ENCODE measurements around the gene ING5. TPM values are rescaled to one million over a fixed set of nuclear protein-coding genes. Genes with fewer than 3 reads are reported as not detected.
"Not testable (repeated sequence)": the region's sequence is repeated elsewhere in the genome, so short reads cannot be mapped to it uniquely, and the experiment has no call there.

ING5 gene
- total RNA-seq, 2 experiments from 2014 or later = 37.7 to 41.3 TPM

DNA sequence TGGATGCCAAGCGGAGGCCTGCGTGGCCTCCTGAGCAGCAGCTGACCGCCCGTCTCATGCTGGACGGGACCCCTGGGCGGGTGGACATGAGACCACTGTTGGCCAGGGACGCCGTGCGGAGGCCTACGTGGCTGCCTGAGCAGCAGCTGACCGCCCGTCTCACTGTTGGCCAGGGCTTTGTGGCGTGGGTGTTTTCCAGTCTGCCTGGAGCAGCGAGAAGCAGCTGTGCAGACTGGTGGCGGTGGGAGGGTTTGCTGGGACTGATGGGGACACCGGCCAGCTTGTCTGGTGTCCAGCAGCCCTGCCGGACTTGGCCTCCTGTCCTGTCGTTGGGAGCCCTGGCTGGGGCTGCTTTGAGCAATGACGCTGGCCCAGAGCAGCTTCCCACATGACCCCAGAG, 26.8 kb downstream of the ING5 start:
- Mint-ChIP-seq H3K36me3 (ENCODE audit: low read depth) (peaks cover 16% of the 10 kb centered on the region), H3K27ac (no peak overlapping the region), H3K9me3 (no peaks in the 10 kb centered on the region), H3K4me1 (ENCODE audit: low read depth) (peaks cover 27% of the 10 kb centered on the region), H3K4me3 (no peak overlapping the region), H3K27me3 (no peaks in the 10 kb centered on the region)
- CTCF ChIA-PET = interaction anchor here (0.9 to 1.8 kb wide), 3 partner anchors 13 to 150 kb away, joined by 3 to 6 read pairs (median 3); no protein-coding TSS in a partner anchor
- TF ChIP-seq, protein P1, sequence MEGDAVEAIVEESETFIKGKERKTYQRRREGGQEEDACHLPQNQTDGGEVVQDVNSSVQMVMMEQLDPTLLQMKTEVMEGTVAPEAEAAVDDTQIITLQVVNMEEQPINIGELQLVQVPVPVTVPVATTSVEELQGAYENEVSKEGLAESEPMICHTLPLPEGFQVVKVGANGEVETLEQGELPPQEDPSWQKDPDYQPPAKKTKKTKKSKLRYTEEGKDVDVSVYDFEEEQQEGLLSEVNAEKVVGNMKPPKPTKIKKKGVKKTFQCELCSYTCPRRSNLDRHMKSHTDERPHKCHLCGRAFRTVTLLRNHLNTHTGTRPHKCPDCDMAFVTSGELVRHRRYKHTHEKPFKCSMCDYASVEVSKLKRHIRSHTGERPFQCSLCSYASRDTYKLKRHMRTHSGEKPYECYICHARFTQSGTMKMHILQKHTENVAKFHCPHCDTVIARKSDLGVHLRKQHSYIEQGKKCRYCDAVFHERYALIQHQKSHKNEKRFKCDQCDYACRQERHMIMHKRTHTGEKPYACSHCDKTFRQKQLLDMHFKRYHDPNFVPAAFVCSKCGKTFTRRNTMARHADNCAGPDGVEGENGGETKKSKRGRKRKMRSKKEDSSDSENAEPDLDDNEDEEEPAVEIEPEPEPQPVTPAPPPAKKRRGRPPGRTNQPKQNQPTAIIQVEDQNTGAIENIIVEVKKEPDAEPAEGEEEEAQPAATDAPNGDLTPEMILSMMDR (IDR thresholded peaks at IDR 0.05) = no peak
- no peak for DNase-seq
- intact Hi-C loops (cut with micrococcal nuclease) = no loop called here
- no peak for ATAC-seq
- POLR2A ChIA-PET = interaction anchor here (0.9 to 4.2 kb wide), 4 partner anchors 11 to 35 kb away, joined by 3 to 15 read pairs (median 3); partner anchors contain the start of gene ING5

DNA sequence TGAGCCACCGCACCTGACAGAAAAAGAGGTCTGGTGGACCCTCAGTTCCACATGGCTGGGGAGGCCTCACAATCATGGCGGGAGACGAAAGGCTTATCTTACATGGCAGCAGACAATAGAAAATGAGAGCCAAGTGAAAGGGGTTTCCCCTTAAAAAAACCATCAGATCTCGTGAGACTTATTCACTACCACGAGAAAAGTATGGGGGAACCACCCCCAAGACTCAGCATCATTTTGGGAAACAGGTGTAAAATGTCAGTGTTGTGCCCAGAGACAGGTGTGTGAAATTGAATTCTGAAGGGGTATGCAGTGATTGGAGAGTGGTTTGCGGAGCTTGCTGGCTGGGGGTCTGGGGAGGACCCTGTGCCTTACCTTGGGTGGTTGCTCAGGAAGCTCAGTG, 28.0 kb downstream of the ING5 start:
- H3K27ac Mint-ChIP-seq = peak overlapping the region; percentile 17
- no peak overlapping the region for H3K4me3 Mint-ChIP-seq
- peak; percentile 36 for DNase-seq
- peaks cover 27% of the 10 kb centered on the region for H3K4me1 Mint-ChIP-seq (ENCODE audit: low read depth)
- ATAC-seq = no peak
- POLR2A ChIA-PET = interaction anchor here (0.5 to 4.2 kb wide), 5 partner anchors 9 to 33 kb away, joined by 3 to 15 read pairs (median 3); partner anchors contain the start of gene ING5
- CTCF ChIA-PET = interaction anchor here (5.4 kb wide), 1 partner anchor 149 kb away, joined by 38 read pairs; no protein-coding TSS in a partner anchor
- no peaks in the 10 kb centered on the region for H3K9me3 Mint-ChIP-seq
- intact Hi-C loops (cut with micrococcal nuclease) = loop anchor here (10.0 kb wide), 1 partner anchor 135 kb away; the partner anchor contains the start of gene RTP5
- H3K27me3 Mint-ChIP-seq = no peaks in the 10 kb centered on the region
- TF ChIP-seq, protein P1 (IDR thresholded peaks at IDR 0.05) = no peak
- peaks cover 5% of the 10 kb centered on the region for H3K36me3 Mint-ChIP-seq (ENCODE audit: low read depth)

DNA sequence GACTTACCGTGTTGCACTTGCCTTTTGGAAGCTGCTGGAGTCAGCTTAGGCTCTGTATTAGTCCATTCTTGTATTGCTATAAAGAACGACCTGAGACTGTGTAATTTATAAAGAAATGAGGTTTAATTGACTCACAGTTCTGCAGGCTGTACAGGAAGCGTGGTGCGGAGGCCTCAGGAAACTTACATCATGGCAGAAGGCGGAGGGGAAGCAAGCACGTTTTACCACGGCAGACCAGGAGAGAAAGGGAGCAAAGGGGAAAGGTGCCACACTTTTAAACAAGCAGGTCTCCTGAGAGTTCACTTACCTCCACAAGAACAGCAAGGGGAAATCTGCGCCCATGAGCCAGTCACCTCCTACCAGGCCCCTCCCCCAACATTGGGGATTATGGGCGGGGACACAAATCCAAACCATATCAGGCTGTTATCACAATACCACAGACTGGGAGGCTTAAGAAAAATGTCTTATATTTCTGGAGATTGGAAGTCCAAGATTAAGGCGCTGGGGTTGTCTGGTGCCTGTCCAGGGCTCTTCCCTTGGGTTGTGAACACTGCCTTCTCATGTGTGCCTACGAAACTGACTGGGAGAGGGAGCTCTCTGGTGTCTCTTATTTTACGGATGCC, 28.9 kb downstream of the ING5 start:
- ChIA-PET POLR2A (interaction anchor here (1.0 to 4.2 kb wide), 4 partner anchors 8 to 42 kb away, joined by 3 to 15 read pairs (median 6); partner anchors contain the start of gene ING5), CTCF (interaction anchor here (1.0 to 5.4 kb wide), 5 partner anchors 10 to 148 kb away, joined by 4 to 38 read pairs (median 5); partner anchors contain the start of gene ING5)
- DNase-seq = peak; percentile 46
- Mint-ChIP-seq H3K27ac (peak overlapping the region; percentile 68), H3K9me3 (no peaks in the 10 kb centered on the region), H3K4me3 (no peak overlapping the region), H3K27me3 (no peaks in the 10 kb centered on the region), H3K36me3 (ENCODE audit: low read depth) (peaks cover 6% of the 10 kb centered on the region), H3K4me1 (ENCODE audit: low read depth) (peaks cover 31% of the 10 kb centered on the region)
- intact Hi-C loops (cut with micrococcal nuclease) = loop anchor here (10.0 kb wide), 1 partner anchor 134 kb away; the partner anchor contains the start of gene RTP5
- TF ChIP-seq, protein P1 (IDR thresholded peaks at IDR 0.05) = no peak
- no peak for ATAC-seq

DNA sequence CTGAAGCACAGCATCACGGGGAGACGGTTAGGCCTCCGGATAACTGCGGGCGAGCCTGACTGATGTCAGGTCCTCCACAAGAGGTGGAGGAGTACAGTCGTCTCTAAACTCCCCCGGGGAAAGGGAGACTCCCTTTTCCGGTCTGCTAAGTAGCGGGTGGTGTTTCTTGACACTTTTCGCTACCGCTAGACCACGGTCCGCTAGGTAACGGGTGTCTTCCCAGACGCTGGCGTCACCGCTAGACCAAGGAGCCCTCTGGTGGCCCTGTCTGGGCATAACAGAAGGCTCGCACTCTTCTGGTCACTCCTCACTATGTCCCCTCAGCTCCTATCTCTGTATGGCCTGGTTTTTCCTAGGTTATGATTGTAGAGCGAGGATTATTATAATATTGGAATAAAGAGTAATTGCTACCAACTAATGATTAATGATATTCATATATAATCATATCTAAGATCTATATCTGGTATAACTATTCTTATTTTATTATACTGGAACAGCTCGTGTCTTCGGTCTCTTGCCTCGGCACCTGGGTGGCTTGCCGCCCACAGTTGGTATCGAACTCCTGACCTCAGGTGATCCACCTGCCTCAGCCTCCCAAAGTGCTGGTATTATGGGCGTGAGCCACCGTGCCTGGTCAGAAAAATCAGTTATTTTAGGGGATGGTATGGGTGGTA, 30.8 kb downstream of the ING5 start:
- H3K36me3 Mint-ChIP-seq (ENCODE audit: low read depth) = peaks cover 11% of the 10 kb centered on the region
- intact Hi-C loops (cut with micrococcal nuclease) = loop anchor here (10.0 kb wide), 1 partner anchor 132 kb away; the partner anchor contains the start of gene RTP5
- not testable (repeated sequence) for ATAC-seq, H3K27ac Mint-ChIP-seq, H3K27me3 Mint-ChIP-seq, H3K9me3 Mint-ChIP-seq, H3K4me3 Mint-ChIP-seq
- TF ChIP-seq, protein P1 (IDR thresholded peaks at IDR 0.05) = peak; percentile 57
- ChIA-PET CTCF (interaction anchor here (0.8 to 5.4 kb wide), 8 partner anchors 8 to 146 kb away, joined by 3 to 38 read pairs (median 4); partner anchors contain the start of genes ING5 and RTP5), POLR2A (interaction anchor here (0.7 kb wide), 1 partner anchor 17 kb away, joined by 3 read pairs; no protein-coding TSS in a partner anchor)
- DNase-seq = peak; percentile 77
- peaks cover 39% of the 10 kb centered on the region for H3K4me1 Mint-ChIP-seq (ENCODE audit: low read depth)

Data from activated CD8-positive, alpha-beta T cell treated with anti-CD3 and anti-CD28 coated beads for 36 hours (primary cell).